ENCODE measurements around the gene SAMD1. TPM values are rescaled to one million over a fixed set of nuclear protein-coding genes. Genes with fewer than 3 reads are reported as not detected.

The SAMD1 gene
- polyA plus RNA-seq, 1 experiment = 5.1 TPM

DNA sequence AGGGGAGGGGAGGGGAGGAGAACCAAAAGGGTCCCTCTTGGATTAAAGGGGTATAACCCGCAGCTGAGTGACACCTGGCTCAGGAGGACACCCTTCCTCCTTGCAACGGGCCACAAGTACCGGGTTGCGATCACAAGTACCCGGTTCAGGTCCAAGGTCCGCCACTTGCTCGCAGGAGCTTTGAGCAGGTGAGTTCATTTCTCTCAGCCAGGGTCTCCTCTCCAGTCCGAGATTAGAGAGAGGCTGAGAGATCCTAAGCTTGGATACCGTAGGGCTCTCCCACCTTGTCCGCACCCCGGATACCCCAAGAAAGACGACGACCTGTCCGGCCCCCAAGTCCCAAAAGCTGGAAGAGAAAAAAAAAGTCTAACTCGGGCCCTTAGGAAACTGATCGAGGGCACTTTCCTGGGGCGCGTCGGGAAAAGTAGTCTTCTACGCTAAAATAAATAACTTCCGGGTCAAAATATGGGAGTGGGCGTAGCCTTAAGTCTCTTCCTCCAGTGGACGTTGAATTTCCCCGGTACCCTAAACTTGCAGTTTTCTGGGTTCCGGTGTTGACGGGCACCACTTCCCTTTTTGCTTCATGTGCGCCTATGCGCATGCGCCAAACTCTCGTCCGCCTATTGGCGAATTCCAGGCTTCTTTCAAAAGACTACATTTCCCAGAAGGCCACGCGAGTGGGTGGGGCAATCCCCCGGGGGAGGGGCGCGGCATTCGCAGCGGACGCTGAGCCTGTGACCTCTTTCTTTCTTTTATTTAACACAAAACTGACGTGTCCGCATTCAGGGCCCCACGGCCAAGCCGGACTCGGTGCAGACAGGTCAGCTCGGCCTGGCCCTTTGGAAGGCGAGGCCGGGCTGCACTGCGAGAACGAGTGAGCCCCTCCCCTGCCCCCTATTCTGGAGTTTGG is 9.4 kb downstream of the SAMD1 start:
- ChIA-PET POLR2A (interaction anchor here (0.5 to 1.5 kb wide), 6 partner anchors 8 to 242 kb away, joined by 3 to 10 read pairs (median 4); partner anchors contain the start of gene PRKACA), CTCF (interaction anchor here (0.6 to 1.6 kb wide), 3 partner anchors 200 to 269 kb away, joined by 3 to 4 read pairs (median 4); no protein-coding TSS in a partner anchor)
- peak; percentile 99 for DNase-seq (ENCODE audit: low read depth, low spot score)
- H3K9me3 ChIP-seq (ENCODE audit: control insufficient read depth, insufficient read depth, low read length) = no peaks in the 10 kb centered on the region; the same call in 1 of the 2 replicates
- peak overlapping the region; percentile 86 for H3K27ac ChIP-seq (ENCODE audit: low read depth, low read length)
- H3K4me3 ChIP-seq (ENCODE audit: low read depth, low read length) = peak overlapping the region; percentile 75
- H3K27me3 ChIP-seq (ENCODE audit: control insufficient read depth, insufficient read depth, low read length) = no peaks in the 10 kb centered on the region
- no peak for TF ChIP-seq CTCF (IDR thresholded peaks at IDR 0.05; ENCODE audit: low read depth, low read length)

DNA sequence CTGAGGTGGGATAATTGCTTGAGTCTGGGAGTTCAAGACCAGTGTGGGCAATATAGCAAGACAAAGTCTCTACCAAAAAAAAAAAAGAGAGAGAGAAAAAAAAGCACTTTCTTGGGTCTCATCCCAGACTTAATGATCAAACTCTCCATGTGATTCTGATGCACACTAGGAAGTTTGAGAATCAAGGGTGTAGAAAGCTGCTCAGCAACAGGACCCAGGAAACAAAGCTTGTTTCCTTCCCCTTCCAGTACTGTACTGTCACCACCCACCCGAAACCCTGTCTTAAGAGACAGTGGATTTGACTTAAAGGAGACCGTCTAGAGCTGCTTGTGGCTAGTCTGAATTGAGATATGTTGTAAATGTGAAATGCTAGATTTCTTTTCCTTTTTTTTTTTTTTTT is 12.1 kb downstream of the SAMD1 start:
- no peak for DNase-seq (ENCODE audit: low read depth, low spot score)
- POLR2A ChIA-PET = interaction anchor here (0.7 kb wide), 1 partner anchor 169 kb away, joined by 4 read pairs; no protein-coding TSS in a partner anchor
- H3K9me3 ChIP-seq (ENCODE audit: control insufficient read depth, insufficient read depth, low read length) = no peaks in the 10 kb centered on the region; the same call in 1 of the 2 replicates
- H3K27me3 ChIP-seq (ENCODE audit: control insufficient read depth, insufficient read depth, low read length) = no peaks in the 10 kb centered on the region
- no peak for TF ChIP-seq CTCF (IDR thresholded peaks at IDR 0.05; ENCODE audit: low read depth, low read length)
- no peak overlapping the region for H3K27ac ChIP-seq (ENCODE audit: low read depth, low read length)
- CTCF ChIA-PET = interaction anchor here (1.0 to 1.8 kb wide), 4 partner anchors 19 to 401 kb away, joined by 3 to 5 read pairs (median 4); partner anchors contain the start of gene ASF1B
- no peak overlapping the region for H3K4me3 ChIP-seq (ENCODE audit: low read depth, low read length)

DNA sequence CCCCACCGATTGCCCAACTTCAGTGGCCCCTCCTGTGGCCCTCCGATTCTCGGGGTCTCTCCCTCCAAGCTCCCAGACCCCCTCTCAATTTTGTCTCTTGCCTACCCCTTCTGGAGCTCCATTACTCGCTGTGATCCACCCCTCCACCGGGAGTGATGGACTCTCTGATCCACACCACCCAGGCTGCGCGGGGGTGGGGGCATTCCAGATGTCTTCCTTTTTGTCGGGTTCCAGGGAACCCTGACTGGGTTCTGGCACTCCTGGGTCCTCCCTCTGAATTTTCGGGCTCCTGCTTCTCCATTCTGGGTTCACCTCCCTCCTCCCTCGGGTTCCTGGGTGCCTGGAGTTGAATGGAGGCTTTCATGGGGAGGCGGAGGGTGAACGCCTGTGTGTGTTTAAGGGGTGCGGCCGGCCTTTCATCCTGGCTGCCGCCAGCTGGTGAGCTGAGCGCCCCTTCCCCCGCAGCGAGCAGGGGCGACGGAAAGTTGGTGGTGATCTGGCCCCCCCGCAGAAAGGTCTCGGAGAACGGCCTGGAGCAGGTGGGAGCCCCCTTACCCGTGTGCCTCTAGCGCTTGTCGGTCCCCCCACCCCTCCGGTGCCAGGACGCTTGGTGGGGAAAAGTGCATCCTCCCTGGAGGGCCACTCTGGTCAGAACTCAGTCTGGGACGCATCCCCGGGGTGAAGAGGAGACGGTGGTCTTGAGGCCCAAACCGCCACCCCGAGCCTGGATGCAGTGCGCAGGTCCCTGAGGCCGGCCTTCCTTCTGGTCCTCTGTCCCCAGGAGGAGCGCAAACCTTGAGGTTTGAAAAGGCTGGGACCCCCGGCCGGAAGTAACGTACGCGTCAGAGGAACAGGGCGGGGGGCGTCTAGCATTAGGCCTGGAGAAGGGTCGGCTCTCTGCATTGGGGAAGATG is 16.4 kb downstream of the SAMD1 start:
- CTCF ChIA-PET = interaction anchor here (0.6 to 6.4 kb wide), 5 partner anchors 14 to 274 kb away, joined by 3 to 68 read pairs (median 4); partner anchors contain the start of gene PALM3

More for the DNA sequence above, 16.4 kb downstream of the SAMD1 start:
- no peaks in the 10 kb centered on the region for H3K27me3 ChIP-seq (ENCODE audit: control insufficient read depth, insufficient read depth, low read length)
- H3K4me3 ChIP-seq (ENCODE audit: low read depth, low read length) = peak overlapping the region; percentile 74
- H3K27ac ChIP-seq (ENCODE audit: low read depth, low read length) = no peak overlapping the region
- DNase-seq (ENCODE audit: low read depth, low spot score) = no peak
- no peaks in the 10 kb centered on the region; the same call in 1 of the 2 replicates for H3K9me3 ChIP-seq (ENCODE audit: control insufficient read depth, insufficient read depth, low read length)
- TF ChIP-seq CTCF (IDR thresholded peaks at IDR 0.05; ENCODE audit: low read depth, low read length) = 0 out of 2 replicates have a peak, but pooled peaks have one; percentile 7
- POLR2A ChIA-PET = interaction anchor here (0.6 kb wide), 1 partner anchor 68 kb away, joined by 3 read pairs; the partner anchor contains the start of gene RFX1
